Measurements from ENCODE around the gene LIN37. TPM values are rescaled to one million over a fixed set of nuclear protein-coding genes. Genes with fewer than 3 reads are reported as not detected.

The LIN37 gene
- total RNA-seq, 1 donor from 2014 or later = 11.4 TPM

- Histone ChIP-seq H3K27ac (no peak overlapping the region), H3K4me2 (no peak overlapping the region), H3K4me1 (peaks cover 10% of the 10 kb centered on the region), H4K20me1 (ENCODE audit: low read depth) (peaks cover 19% of the 10 kb centered on the region), H3K79me2 (ENCODE audit: low read depth) (no peaks in the 10 kb centered on the region), H3K9me3 (ENCODE audit: low read depth) (no peaks in the 10 kb centered on the region), H2AFZ (replicated peaks) (no peak overlapping the region), H3K4me3 (no peak overlapping the region), H3K27me3 (peaks cover 30% of the 10 kb centered on the region), H3F3A (ENCODE audit: low read depth) (peaks cover 17% of the 10 kb centered on the region), H3K9ac (no peak overlapping the region), H3K36me3 (no peaks in the 10 kb centered on the region)
- Mint-ChIP-seq H3K9me3 (no peaks in the 10 kb centered on the region), H3K4me3 (no peak overlapping the region), H3K27ac (no peak overlapping the region), H3K4me1 (no peaks in the 10 kb centered on the region), H3K27me3 (ENCODE audit: insufficient read depth, low read depth) (peaks cover 2% of the 10 kb centered on the region), H3K36me3 (peaks cover 1% of the 10 kb centered on the region)
- no peak for DNase-seq (ENCODE audit: low spot score)
- no peak for TF ChIP-seq EZH2 (IDR thresholded peaks at IDR 0.05)
- TF ChIP-seq EZH2phosphoT487 (IDR thresholded peaks at IDR 0.05) = no peak
- TF ChIP-seq, protein P1, sequence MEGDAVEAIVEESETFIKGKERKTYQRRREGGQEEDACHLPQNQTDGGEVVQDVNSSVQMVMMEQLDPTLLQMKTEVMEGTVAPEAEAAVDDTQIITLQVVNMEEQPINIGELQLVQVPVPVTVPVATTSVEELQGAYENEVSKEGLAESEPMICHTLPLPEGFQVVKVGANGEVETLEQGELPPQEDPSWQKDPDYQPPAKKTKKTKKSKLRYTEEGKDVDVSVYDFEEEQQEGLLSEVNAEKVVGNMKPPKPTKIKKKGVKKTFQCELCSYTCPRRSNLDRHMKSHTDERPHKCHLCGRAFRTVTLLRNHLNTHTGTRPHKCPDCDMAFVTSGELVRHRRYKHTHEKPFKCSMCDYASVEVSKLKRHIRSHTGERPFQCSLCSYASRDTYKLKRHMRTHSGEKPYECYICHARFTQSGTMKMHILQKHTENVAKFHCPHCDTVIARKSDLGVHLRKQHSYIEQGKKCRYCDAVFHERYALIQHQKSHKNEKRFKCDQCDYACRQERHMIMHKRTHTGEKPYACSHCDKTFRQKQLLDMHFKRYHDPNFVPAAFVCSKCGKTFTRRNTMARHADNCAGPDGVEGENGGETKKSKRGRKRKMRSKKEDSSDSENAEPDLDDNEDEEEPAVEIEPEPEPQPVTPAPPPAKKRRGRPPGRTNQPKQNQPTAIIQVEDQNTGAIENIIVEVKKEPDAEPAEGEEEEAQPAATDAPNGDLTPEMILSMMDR (IDR thresholded peaks at IDR 0.05) = no peak
Measured at GRCh38 chr19:35787227-35787799, 38.9 kb downstream of the LIN37 start.

DNA sequence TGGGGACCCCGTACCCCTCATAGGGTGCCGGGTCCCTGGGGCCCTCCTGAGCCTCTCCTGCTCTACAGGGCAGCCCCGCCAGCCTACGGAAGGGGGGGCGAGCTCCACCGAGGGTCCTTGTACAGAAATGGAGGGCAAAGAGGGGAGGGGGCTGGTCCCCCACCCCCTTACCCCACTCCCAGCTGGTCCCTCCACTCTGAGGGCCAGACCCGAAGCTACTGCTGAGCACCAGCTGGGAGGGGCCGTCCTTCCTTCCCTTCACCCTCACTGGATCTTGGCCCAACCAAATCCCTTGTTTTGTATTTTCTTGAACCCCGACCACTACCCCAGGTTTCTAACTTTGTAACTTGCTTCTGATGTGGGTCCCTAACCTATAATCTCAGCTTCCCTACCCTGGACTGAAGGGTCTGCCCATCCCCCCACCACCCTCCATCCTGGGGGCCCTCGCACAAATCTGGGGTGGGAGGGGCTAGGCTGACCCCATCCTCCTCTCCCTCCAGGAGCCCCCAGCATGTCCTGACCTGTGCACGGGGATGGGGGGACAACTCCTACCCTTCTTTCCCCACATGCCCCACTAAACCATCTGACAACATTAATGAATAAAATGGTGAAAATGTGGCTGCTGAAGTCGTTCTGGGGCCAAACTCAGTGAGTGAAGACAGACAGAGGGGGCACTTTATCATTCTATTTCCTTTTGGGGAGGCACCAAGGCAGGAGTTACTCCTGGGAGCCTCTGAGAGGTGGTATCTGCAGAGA lies 40.0 kb downstream of the LIN37 start:
- H3K4me1 ChIP-seq = peaks cover 10% of the 10 kb centered on the region
- H2AFZ ChIP-seq (replicated peaks) = no peak overlapping the region
- no peak overlapping the region for H3K4me3 ChIP-seq
- no peaks in the 10 kb centered on the region for H3K79me2 ChIP-seq (ENCODE audit: low read depth)
- no peaks in the 10 kb centered on the region for H3K9me3 ChIP-seq (ENCODE audit: low read depth)
- no peak overlapping the region for H3K9ac ChIP-seq
- H3F3A ChIP-seq (ENCODE audit: low read depth) = peaks cover 15% of the 10 kb centered on the region
- H3K36me3 ChIP-seq = no peaks in the 10 kb centered on the region
- H3K27ac Mint-ChIP-seq = no peak overlapping the region
- H3K36me3 Mint-ChIP-seq = peaks cover 1% of the 10 kb centered on the region
- no peaks in the 10 kb centered on the region for H3K4me1 Mint-ChIP-seq
- no peaks in the 10 kb centered on the region for H3K9me3 Mint-ChIP-seq
- peaks cover 25% of the 10 kb centered on the region for H3K27me3 ChIP-seq
- no peak overlapping the region for H3K4me2 ChIP-seq
- peaks cover 4% of the 10 kb centered on the region for H3K27me3 Mint-ChIP-seq (ENCODE audit: insufficient read depth, low read depth)
- peaks cover 18% of the 10 kb centered on the region for H4K20me1 ChIP-seq (ENCODE audit: low read depth)
- TF ChIP-seq, protein P1 (IDR thresholded peaks at IDR 0.05) = no peak
- no peak for TF ChIP-seq EZH2 (IDR thresholded peaks at IDR 0.05)
- TF ChIP-seq EZH2phosphoT487 (IDR thresholded peaks at IDR 0.05) = no peak
- no peak overlapping the region for H3K27ac ChIP-seq
- no peak overlapping the region for H3K4me3 Mint-ChIP-seq
- DNase-seq (ENCODE audit: low spot score) = no peak

DNA sequence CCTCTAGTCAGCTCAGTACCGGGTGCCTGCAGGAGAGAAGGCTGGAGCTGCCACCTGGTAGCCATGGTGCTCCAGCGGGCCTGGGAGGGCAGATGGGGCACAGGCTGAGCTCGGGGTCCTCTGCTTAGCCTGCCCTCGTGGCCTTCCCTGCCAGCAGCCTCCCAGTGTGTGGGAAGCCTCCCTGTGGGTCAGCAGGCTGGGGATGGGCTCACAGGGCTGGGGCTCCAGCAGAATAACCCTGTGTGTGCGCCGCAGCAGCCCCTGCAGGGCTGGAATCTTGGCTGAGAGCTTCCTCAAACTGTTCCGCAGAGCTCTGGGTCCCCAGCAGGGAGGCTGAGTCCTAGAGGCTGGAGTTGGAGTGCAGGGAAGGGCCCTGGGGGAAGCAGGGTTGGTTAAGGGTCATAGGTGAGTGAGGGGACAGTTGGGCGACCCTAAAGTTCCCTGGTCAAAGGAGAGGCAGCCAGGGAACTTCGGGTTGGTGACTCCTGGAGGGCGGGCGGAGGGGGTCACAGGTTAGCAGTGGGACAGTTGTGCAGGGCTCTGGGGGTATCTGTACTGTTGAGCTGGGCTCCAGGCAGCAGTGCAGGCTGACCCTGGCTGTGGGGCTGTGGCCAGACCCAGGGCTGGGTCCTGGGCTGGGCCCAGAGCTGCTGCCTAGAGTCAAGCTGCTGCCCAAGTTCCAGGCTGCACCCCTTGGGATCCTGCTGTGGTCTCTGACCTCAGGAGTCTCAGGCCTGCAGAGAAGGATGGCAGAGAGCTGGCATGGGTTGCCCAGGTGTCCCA lies 41.0 kb downstream of the LIN37 start:
- peaks cover 6% of the 10 kb centered on the region for H3F3A ChIP-seq (ENCODE audit: low read depth)
- H3K36me3 ChIP-seq = no peaks in the 10 kb centered on the region
- no peaks in the 10 kb centered on the region for H3K9me3 ChIP-seq (ENCODE audit: low read depth)
- no peaks in the 10 kb centered on the region for H3K4me1 Mint-ChIP-seq
- H3K27ac Mint-ChIP-seq = no peak overlapping the region
- H3K4me3 ChIP-seq = no peak overlapping the region
- peaks cover 8% of the 10 kb centered on the region for H3K27me3 Mint-ChIP-seq (ENCODE audit: insufficient read depth, low read depth)
- H3K27me3 ChIP-seq = peaks cover 15% of the 10 kb centered on the region
- H3K27ac ChIP-seq = no peak overlapping the region
- H3K4me1 ChIP-seq = peaks cover 5% of the 10 kb centered on the region
- H3K4me3 Mint-ChIP-seq = no peak overlapping the region
- TF ChIP-seq, protein P1 (IDR thresholded peaks at IDR 0.05) = no peak
- no peak for TF ChIP-seq EZH2 (IDR thresholded peaks at IDR 0.05)
- TF ChIP-seq EZH2phosphoT487 (IDR thresholded peaks at IDR 0.05) = no peak
- H4K20me1 ChIP-seq (ENCODE audit: low read depth) = peaks cover 10% of the 10 kb centered on the region
- peaks cover 1% of the 10 kb centered on the region for H3K36me3 Mint-ChIP-seq
- no peaks in the 10 kb centered on the region for H3K9me3 Mint-ChIP-seq
- H3K4me2 ChIP-seq = no peak overlapping the region
- no peak overlapping the region for H2AFZ ChIP-seq (replicated peaks)
- H3K9ac ChIP-seq = no peak overlapping the region
- no peak for DNase-seq (ENCODE audit: low spot score)
- H3K79me2 ChIP-seq (ENCODE audit: low read depth) = no peaks in the 10 kb centered on the region
